PC-3 (cell line): ENCODE measurements around the gene PWP1.
"Not testable (repeated sequence)": the region's sequence is repeated elsewhere in the genome, so short reads cannot be mapped to it uniquely, and the experiment has no call there.

Experiments used
- EZH2 ChIP-seq: fragments of 300-600 bp; sonication (generic); IDR thresholded peaks from one replicate; pipeline ENCODE4 v1.6.1; 2017; ENCODE audit warnings: antibody characterized with exemption, mild to moderate bottlenecking, low read length; ENCODE audit not compliant: unreplicated experiment
- EZH2phosphoT487 ChIP-seq: fragments of 300-600 bp; sonication (generic); IDR thresholded peaks from 2 replicates; pipeline ENCODE4 v1.6.1; 2018; ENCODE audit warnings: mild to moderate bottlenecking, antibody characterized with exemption, low read length, borderline replicate concordance
- TF ChIP-seq, protein P1 (sequence below): fragments of 300-600 bp; sonication (generic); conservative IDR thresholded peaks from 2 replicates; pipeline ENCODE4 v1.5.1; 2017; ENCODE audit warnings: antibody characterized with exemption, low read depth, mild to moderate bottlenecking, low read length

DNA sequence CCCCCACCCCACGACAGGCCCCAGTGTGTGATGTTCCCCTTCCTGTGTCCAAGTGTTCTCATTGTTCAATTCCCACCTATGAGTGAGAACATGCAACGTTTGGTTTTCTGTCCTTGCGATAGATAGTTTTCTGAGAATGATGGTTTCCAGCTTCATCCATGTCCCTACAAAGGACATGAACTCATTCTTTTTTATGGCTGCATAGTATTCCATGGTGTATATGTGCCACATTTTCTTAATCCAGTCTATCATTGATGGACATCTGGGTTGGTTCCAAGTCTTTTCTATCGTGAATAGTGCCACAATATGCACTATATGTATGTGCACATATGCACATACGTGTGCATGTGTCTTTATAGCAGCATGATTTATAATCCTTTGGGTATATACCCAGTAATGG lies 19.9 kb downstream of the PWP1 start:
- TF ChIP-seq, protein P1, sequence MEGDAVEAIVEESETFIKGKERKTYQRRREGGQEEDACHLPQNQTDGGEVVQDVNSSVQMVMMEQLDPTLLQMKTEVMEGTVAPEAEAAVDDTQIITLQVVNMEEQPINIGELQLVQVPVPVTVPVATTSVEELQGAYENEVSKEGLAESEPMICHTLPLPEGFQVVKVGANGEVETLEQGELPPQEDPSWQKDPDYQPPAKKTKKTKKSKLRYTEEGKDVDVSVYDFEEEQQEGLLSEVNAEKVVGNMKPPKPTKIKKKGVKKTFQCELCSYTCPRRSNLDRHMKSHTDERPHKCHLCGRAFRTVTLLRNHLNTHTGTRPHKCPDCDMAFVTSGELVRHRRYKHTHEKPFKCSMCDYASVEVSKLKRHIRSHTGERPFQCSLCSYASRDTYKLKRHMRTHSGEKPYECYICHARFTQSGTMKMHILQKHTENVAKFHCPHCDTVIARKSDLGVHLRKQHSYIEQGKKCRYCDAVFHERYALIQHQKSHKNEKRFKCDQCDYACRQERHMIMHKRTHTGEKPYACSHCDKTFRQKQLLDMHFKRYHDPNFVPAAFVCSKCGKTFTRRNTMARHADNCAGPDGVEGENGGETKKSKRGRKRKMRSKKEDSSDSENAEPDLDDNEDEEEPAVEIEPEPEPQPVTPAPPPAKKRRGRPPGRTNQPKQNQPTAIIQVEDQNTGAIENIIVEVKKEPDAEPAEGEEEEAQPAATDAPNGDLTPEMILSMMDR, result not testable (repeated sequence)
- not testable (repeated sequence) for TF ChIP-seq EZH2phosphoT487, EZH2
